ENCODE results near the gene FGL2.
"Not testable (repeated sequence)": the region's sequence is repeated elsewhere in the genome, so short reads cannot be mapped to it uniquely, and the experiment has no call there.

The FGL2 gene

DNA sequence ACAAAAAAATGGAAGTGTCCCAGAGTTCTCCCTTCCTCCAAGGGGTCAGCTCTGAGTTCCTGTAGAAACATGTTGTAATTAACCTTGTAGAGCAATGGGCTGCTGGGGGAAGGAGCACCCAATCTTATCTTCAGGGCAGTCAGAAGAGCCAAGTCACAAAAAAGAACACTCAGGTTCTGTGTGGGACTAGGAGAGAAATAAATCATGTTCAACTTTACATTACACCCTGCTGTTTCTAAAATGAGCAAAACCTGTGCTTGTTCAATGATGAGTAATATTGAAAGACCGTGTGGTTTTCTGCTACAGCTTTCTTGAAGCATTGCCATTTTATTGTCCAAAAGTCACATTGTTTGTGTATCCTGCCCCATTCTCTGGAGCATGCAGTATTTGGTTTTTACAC lies 42.6 kb downstream of the FGL2 start:
- not testable (repeated sequence) for DNase-seq (ENCODE audit: low read depth)

DNA sequence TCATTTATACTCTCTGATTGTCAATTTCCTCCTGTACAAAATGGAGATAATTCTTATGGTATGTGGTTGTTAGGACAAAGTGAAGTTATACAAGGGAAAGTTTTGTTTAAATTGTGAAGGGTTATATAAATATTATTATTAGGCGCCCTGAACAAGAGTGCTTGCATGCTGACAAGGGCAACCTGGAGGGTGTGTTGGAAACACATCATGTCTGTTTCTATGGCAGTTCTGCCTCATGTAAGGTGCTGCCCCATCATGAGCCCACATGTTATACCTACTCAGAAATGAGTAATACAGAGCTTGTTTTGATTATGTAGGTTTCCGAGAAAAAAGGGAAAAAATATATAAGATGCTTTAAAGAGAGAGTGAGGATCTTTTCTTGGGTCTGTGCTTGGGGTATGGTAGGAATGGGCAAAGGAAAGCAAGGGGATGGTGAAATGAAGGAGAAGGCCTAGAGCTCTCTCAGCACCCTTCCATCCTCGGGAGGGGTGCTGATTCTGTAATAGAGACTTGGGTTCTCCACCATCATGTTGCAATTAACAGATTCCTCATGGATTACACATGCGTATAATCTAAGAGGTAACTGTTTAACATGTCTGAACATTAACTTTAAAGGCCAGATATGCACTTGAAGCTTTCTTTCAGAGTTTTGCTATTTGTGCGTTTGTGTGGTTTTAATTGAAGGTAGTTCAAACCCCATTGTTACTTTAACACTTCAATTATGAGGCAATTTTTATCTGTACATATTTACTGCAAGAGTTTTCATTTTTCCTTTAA lies 43.8 kb downstream of the FGL2 start:
- DNase-seq (ENCODE audit: low read depth) = not testable (repeated sequence)

DNA sequence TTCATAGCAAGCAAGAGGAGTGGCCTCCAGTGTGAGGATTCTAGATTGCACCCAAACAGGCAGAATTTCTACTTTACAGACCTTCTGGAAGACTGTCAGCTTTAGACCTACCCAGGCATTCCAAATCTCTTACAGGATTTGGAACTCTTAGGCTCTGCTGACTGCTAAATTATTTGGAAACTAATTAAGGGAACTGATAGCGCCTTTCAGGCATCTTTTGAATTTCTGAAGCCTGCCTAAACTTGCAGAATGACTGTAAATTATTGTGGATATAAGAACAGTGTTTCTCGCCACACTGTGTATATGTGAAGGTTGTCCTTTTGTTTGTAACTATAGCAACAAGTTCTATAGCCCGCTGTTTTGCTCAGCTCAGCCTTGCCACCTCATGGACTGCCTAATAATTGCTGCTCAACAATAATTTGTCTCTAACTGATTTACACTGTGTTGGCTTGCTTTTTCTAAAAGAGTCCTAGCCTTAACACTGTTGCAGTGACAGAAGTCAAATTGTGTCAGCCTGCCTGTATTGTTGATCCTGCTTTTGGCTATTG lies 44.6 kb downstream of the FGL2 start:
- DNase-seq (ENCODE audit: low read depth) = not testable (repeated sequence)

- not testable (repeated sequence) for DNase-seq (ENCODE audit: low read depth)
Measured at GRCh38 chr7:77152232-77152631, 47.4 kb downstream of the FGL2 start.

Data from activated gamma-delta T cell treated with anti-CD3 and anti-CD28 coated beads, Interleukin-2, amount 50 U/mL, for 16 hours (primary cell).